KOPT-K1 (cell line): ENCODE data around the gene SLC30A4.
"Not testable (repeated sequence)": the region's sequence is repeated elsewhere in the genome, so short reads cannot be mapped to it uniquely, and the experiment has no call there.

Source experiments
- H3K27ac ChIP-seq: fragments of 200-600 bp; sonication (generic); 2 replicates; pipeline ENCODE4 v1.5.1; 2016; ENCODE audit warnings: antibody characterized with exemption, mild to moderate bottlenecking, low read depth, low read length; ENCODE audit not compliant: poor library complexity, severe bottlenecking
- H3K36me3 ChIP-seq: fragments of 200-600 bp; sonication (generic); 2 replicates; pipeline ENCODE4 v1.5.1; 2017; ENCODE audit warnings: antibody characterized with exemption, mild to moderate bottlenecking, low read length, moderate library complexity; ENCODE audit not compliant: insufficient read depth
- H3K9me3 ChIP-seq: fragments of 200-600 bp; sonication (generic); 2 replicates; pipeline ENCODE4 v1.5.1; 2017; ENCODE audit warnings: antibody characterized with exemption, low read length, mild to moderate bottlenecking; ENCODE audit not compliant: insufficient read depth, poor library complexity, severe bottlenecking

Gene SLC30A4

GRCh38 chr15:45534821-45535220 is 12.3 kb upstream of the SLC30A4 start:
- no peaks in the 10 kb centered on the region for H3K9me3 ChIP-seq
- no peaks in the 10 kb centered on the region for H3K36me3 ChIP-seq
- no peak overlapping the region for H3K27ac ChIP-seq

DNA sequence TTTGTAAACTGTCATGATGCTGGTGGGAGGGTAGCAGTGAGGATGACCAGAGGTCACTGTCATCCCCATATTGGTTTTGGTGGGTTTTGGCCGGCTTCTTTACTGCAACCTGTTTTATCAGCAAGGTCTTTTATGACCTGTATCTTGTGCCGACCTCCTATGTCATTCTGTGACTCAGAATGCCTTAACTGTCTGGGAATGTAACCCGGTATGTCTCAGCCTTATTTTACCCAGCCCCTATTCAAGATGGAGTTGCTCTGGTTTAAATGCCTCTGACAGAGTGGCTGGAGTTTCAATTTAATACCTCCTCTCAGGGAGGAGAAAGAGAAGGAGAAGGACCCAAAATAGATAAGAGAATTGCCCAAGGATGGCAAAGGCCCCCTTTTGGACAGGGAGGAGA is 10.3 kb upstream of the SLC30A4 start:
- not testable (repeated sequence) for H3K36me3 ChIP-seq, H3K9me3 ChIP-seq, H3K27ac ChIP-seq

DNA sequence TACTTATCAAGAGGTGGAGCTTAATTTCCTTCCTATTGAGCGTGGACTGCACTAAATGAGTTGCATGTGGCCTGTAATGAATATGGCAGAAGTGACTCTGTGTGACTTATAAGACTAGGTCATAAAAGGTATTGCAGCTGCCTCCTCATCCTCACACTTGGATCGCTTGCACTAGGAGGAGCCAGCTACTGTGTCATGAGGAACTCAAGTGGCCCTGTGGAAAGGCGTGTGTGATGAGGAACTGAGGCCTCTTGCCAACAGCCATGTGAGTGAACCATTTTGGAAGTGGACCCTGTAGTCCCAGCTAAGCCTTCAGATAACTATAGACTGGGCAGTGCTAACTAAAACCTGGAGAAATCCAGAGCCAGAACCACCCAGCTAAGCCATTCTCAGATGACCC is 7.1 kb upstream of the SLC30A4 start:
- Histone ChIP-seq H3K36me3 (no peaks in the 10 kb centered on the region), H3K27ac (no peak overlapping the region)

GRCh38 chr15:45527086-45527485 is 4.5 kb upstream of the SLC30A4 start:
- no peak overlapping the region for H3K27ac ChIP-seq
- no peaks in the 10 kb centered on the region for H3K9me3 ChIP-seq
- H3K36me3 ChIP-seq = no peaks in the 10 kb centered on the region

More for the DNA sequence above, 7.1 kb upstream of the SLC30A4 start:
- H3K9me3 ChIP-seq = no peaks in the 10 kb centered on the region

- Histone ChIP-seq H3K27ac (peak overlapping the region; percentile 19), H3K36me3 (no peaks in the 10 kb centered on the region), H3K9me3 (no peaks in the 10 kb centered on the region)
Observed at GRCh38 chr15:45523166-45523460, 558 bp upstream of the SLC30A4 start.

DNA sequence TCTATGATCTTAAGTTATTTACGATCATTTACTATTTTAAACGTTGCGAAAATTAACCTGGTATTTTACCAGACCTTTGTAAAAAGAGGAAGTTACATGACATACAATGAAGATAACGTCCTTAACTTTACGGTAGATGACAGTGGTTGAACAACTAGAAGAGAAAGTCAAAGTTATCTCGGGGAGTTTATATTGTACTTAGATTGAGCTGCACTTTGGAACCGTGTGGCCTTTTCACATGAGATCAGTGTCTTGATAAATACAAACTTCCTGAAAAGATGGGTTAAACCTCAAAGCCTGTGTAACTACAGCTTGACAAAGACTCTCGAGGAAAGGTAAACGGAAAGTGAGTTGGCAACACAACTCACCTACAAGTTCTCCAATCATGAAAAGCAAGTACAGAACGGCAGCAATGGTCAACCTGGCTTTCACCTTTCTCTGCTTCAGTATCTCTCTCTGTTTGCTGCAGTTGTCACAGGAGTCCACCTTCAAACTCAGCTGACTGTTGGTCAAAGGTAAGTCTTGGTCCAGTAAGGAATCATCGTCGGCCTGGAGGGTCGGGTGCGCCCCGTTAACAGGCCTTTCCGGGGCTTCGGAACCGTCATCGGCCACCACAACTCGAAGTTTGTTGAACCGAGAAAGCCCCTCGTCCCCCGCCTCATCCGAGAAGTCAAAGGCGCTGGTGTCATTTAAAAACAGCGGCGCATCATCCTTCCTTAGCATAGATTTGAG is 793 bp downstream of the SLC30A4 start:
- Histone ChIP-seq H3K9me3 (no peaks in the 10 kb centered on the region), H3K36me3 (no peaks in the 10 kb centered on the region), H3K27ac (peak overlapping the region; percentile 19)

DNA sequence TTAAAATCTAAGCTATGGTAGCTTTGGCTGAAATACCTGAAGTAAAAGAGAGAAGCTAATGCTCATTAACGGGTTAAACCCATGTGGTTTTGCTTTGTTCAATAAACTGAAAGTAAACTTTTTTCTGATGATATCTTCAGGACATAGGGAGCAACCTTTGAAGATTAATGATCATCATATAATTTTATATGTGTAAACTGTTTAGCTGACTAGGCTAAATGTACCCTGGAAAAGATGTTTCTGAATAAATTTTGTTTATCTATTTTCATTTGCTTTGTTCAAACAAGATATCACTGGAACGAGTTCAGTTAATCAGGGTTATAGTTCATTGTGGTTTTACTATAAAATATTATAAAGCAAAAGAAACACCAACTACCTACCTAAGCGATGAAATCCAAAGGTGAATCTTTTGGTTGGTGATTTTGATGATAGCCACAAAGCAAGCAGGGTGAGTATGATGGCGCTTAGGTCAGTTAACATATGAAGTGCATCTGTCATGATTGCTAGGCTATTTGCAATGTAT is 11.7 kb downstream of the SLC30A4 start:
- Histone ChIP-seq H3K9me3 (no peaks in the 10 kb centered on the region), H3K27ac (no peak overlapping the region), H3K36me3 (no peaks in the 10 kb centered on the region)

DNA sequence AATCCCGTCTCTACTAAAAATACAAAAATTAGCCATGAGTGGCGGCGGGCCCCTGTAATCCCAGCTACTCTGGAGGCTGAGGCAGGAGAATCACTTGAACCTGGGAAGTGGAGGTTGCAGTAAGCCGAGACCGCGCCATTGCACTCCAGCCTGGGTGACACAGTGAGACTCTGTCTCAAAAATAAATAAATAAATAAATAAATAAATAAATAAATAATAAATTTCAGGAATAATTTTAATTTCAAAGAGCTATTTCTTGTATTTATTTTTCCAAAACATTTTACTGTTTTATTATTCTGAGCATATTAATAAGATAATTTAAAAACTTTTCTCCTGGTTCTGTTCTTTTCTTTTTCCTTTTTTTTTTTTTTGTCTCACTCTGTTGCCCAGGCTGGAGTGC is 15.4 kb downstream of the SLC30A4 start:
- not testable (repeated sequence) for H3K36me3 ChIP-seq, H3K9me3 ChIP-seq, H3K27ac ChIP-seq

GRCh38 chr15:45499426-45499825 is 23.1 kb downstream of the SLC30A4 start:
- no peak overlapping the region for H3K27ac ChIP-seq
- no peaks in the 10 kb centered on the region for H3K9me3 ChIP-seq
- H3K36me3 ChIP-seq = no peaks in the 10 kb centered on the region

GRCh38 chr15:45498701-45499100 is 23.9 kb downstream of the SLC30A4 start:
- no peaks in the 10 kb centered on the region for H3K9me3 ChIP-seq
- H3K36me3 ChIP-seq = no peaks in the 10 kb centered on the region
- H3K27ac ChIP-seq = no peak overlapping the region

GRCh38 chr15:45497261-45497660 is 25.3 kb downstream of the SLC30A4 start:
- no peaks in the 10 kb centered on the region for H3K36me3 ChIP-seq
- no peaks in the 10 kb centered on the region for H3K9me3 ChIP-seq
- H3K27ac ChIP-seq = no peak overlapping the region

- Histone ChIP-seq H3K27ac (no peak overlapping the region), H3K36me3 (no peaks in the 10 kb centered on the region), H3K9me3 (no peaks in the 10 kb centered on the region)
Observed at GRCh38 chr15:45496658-45497057, 25.9 kb downstream of the SLC30A4 start.

- no peak overlapping the region for H3K27ac ChIP-seq
- H3K36me3 ChIP-seq = no peaks in the 10 kb centered on the region
- H3K9me3 ChIP-seq = no peaks in the 10 kb centered on the region
Observed at GRCh38 chr15:45495588-45495987, 27.0 kb downstream of the SLC30A4 start.

DNA sequence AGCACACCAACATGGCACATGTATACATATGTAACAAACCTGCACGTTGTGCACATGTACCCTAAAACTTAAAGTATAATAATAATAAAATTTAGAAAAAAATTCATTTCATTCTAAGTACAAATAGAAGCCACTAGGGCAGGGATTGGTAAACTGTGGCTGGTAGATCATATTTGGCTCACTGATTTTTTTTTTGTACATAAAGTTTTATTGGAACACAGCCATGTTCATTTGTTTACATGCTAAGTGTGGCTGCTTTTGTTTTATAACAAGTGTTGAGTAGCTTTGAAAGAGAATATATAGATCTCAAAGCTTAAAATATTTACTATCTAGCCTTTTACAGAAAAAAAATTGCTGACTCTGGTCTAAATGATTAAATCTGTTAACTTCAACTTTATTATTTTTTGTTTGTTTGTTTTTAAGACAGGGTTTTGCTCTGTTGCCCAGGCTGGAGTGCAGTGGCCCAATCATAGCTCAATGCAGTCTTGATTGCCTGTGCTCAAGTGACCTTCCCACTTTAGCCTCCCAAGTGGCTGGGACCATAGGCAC is 32.8 kb downstream of the SLC30A4 start:
- no peak overlapping the region for H3K27ac ChIP-seq
- no peaks in the 10 kb centered on the region for H3K36me3 ChIP-seq
- H3K9me3 ChIP-seq = no peaks in the 10 kb centered on the region

DNA sequence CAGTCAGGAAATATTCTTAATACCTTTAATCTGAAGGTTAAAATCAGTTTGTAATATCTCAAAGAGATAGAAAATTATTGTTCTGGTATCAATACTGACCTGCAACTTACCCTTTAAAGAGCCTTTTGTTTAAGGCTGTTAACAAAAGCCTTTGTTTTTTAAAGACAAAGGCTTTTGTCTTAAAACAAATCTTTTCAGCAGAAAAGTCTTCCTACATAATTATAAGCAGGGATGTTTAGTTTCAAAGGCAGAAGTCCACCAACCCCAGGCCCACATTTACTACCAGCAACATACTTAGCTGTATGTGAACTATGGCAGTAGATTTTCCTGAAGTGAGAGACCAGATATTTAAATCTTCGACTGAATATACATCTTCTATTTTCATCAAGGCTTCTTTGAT is 36.2 kb downstream of the SLC30A4 start:
- H3K36me3 ChIP-seq = no peaks in the 10 kb centered on the region
- H3K27ac ChIP-seq = no peak overlapping the region
- H3K9me3 ChIP-seq = no peaks in the 10 kb centered on the region

DNA sequence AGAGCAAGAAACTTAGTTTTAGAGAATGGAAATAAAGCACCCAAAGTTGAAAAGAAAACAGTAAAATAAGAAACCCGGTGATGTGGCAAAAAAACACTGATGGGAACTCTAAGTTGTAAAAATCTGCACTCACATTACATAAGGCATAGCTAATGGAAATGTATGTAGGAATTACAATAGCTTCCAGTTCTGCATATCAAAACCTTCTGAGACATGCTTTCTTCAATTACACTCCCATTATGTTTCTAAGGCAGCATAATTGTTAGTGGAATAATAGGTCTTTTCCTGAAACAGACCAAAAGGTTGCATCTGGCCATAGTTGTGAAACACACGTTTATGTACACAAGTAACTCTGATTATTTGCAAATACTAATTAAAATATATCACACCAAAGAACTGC is 41.4 kb downstream of the SLC30A4 start:
- no peaks in the 10 kb centered on the region for H3K36me3 ChIP-seq
- H3K27ac ChIP-seq = no peak overlapping the region
- no peaks in the 10 kb centered on the region for H3K9me3 ChIP-seq
